Vagina (tissue), 2 donors: Measurements from ENCODE around the gene ITGB3BP. TPM values are rescaled to one million over a fixed set of nuclear protein-coding genes. Genes with fewer than 3 reads are reported as not detected.
A peak's percentile ranks its signal among the peaks of the same experiment; 100 is the strongest.

ENCODE experiments used
- DNase-seq, 2 donors: peaks; one replicate each; pipeline ENCODE4 v3.0.0-alpha.2; 2017; ENCODE audit errors: extremely low spot score in 2 of 2
- H3K27ac ChIP-seq: fragments of 200-600 bp; sonication (generic); one replicate; pipeline ENCODE4 v1.5.1; 2019
- H3K27me3 ChIP-seq: fragments of 200-600 bp; sonication (generic); one replicate; pipeline ENCODE4 v1.5.1; 2019
- H3K36me3 ChIP-seq, 2 donors: fragments of 200-600 bp; sonication (generic); one replicate each; pipeline ENCODE4 v1.5.1; 2017 to 2019
- H3K4me1 ChIP-seq: fragments of 200-600 bp; sonication (generic); one replicate; pipeline ENCODE4 v1.5.1; 2019
- H3K4me3 ChIP-seq, 2 donors: fragments of 200-600 bp; sonication (generic); 1 replicate in 1 of 2; 2 replicates in 1 of 2; pipeline ENCODE4 v1.5.1; 2016 to 2019
- H3K9me3 ChIP-seq: fragments of 200-600 bp; sonication (generic); one replicate; pipeline ENCODE4 v1.5.1; 2019
- POLR2A ChIP-seq, 2 donors: fragments of 450-650 bp; IDR thresholded peaks; one replicate each; pipeline ENCODE4 v1.6.1; 2017; ENCODE audit warnings: antibody characterized with exemption in 2 of 2, mild to moderate bottlenecking in 2 of 2, moderate library complexity in 2 of 2
- POLR2AphosphoS5 ChIP-seq, 2 donors: sonication (generic); formaldehyde crosslinking; IDR thresholded peaks; one replicate each; pipeline ENCODE4 v1.9.0; 2017; ENCODE audit warnings: antibody characterized with exemption in 2 of 2, mild to moderate bottlenecking in 2 of 2, low read depth in 1 of 2; ENCODE audit not compliant: insufficient read depth in 1 of 2
- intact Hi-C: fragments of 100-400 bp; cut with DNase I; formaldehyde crosslinking; loops from one replicate; pipeline ENCODE4 v1.15.1; 2023
- small RNA-seq: library from RNA; depleted of rRNA; stranded (forward); fragments of <200 nt; gene quantifications from one replicate; pipeline ENCODE3, GENCODE V24; 2016
- total RNA-seq: library from RNA; depleted of rRNA; stranded (reverse); fragments of >200 nt; gene quantifications from one replicate; pipeline ENCODE4 v1.2.3, GENCODE V29; 2016
- TF ChIP-seq, protein P1 (sequence below), 3 experiments: fragments of 450-650 bp in 2 of 3; fragments of 200-600 bp in 1 of 3; sonication (generic) in 1 of 3; IDR thresholded peaks; one replicate each; pipeline ENCODE4 v1.5.1; 2017 to 2019; ENCODE audit warnings: antibody characterized with exemption in 3 of 3, mild to moderate bottlenecking in 2 of 3, moderate library complexity in 2 of 3

ITGB3BP gene
- total RNA-seq, 1 donor from 2014 or later, result 11.8 TPM

DNA sequence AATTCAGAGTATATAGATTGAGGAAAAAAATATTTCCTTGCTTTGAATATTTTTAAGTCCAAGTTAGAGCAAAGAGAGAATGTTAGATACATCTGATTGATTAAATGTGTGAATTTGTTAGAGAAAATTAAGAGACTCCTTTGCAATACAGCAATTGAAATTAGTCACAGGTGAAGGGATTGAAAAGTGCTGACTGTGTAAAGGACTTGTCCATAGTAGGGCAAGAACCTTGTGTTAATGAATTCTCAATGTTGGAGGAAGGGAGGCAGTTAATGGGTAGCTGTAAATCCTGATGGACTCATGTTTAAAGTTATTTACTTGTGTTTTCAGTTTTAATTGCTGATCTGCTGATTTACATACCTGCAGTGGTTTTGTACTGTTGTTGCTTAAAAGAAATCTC lies 117.0 kb downstream of the ITGB3BP start:
- DNase-seq, result no peak
- TF ChIP-seq POLR2AphosphoS5 (IDR thresholded peaks at IDR 0.05; ENCODE audit: insufficient read depth in 1 of 2, low read depth in 1 of 2), result no peak
- TF ChIP-seq, protein P1, sequence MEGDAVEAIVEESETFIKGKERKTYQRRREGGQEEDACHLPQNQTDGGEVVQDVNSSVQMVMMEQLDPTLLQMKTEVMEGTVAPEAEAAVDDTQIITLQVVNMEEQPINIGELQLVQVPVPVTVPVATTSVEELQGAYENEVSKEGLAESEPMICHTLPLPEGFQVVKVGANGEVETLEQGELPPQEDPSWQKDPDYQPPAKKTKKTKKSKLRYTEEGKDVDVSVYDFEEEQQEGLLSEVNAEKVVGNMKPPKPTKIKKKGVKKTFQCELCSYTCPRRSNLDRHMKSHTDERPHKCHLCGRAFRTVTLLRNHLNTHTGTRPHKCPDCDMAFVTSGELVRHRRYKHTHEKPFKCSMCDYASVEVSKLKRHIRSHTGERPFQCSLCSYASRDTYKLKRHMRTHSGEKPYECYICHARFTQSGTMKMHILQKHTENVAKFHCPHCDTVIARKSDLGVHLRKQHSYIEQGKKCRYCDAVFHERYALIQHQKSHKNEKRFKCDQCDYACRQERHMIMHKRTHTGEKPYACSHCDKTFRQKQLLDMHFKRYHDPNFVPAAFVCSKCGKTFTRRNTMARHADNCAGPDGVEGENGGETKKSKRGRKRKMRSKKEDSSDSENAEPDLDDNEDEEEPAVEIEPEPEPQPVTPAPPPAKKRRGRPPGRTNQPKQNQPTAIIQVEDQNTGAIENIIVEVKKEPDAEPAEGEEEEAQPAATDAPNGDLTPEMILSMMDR (IDR thresholded peaks at IDR 0.05), result no peak
- no peak overlapping the region for H3K27ac ChIP-seq
- no peaks in the 10 kb centered on the region for H3K36me3 ChIP-seq
- intact Hi-C loops, result no loop called here
- H3K27me3 ChIP-seq, result no peaks in the 10 kb centered on the region
- no peaks in the 10 kb centered on the region for H3K9me3 ChIP-seq
- H3K4me1 ChIP-seq, result no peaks in the 10 kb centered on the region
- H3K4me3 ChIP-seq, result no peak overlapping the region

DNA sequence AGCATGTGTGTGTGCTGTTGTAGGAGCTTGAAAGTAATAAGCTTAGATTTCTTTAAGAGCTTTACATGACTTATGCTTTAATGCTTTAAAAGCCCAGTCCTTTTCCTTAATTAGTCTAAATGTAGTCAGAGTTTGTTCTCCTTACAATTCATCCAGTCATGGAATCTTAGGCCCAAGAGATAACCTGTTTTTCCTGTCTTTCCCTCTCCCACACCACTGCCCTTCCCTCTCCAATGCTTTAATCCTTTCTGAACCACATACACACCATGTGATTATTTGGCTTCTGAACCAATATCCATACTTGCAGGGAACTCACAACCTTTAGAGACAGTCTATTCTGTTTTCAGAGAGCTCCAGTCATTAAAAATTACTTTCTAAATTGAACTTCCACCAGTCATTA lies 118.0 kb downstream of the ITGB3BP start:
- no peaks in the 10 kb centered on the region for H3K9me3 ChIP-seq
- no peaks in the 10 kb centered on the region for H3K4me1 ChIP-seq
- no peak overlapping the region for H3K27ac ChIP-seq
- no peaks in the 10 kb centered on the region for H3K27me3 ChIP-seq
- DNase-seq, result no peak
- intact Hi-C loops, result no loop called here
- H3K4me3 ChIP-seq, result no peak overlapping the region
- no peaks in the 10 kb centered on the region for H3K36me3 ChIP-seq
- TF ChIP-seq POLR2AphosphoS5 (IDR thresholded peaks at IDR 0.05; ENCODE audit: insufficient read depth in 1 of 2, low read depth in 1 of 2) (peak in 1 of 2 donors; percentile 59), POLR2A (IDR thresholded peaks at IDR 0.05) (no peak)
- TF ChIP-seq, protein P1 (IDR thresholded peaks at IDR 0.05), result no peak

DNA sequence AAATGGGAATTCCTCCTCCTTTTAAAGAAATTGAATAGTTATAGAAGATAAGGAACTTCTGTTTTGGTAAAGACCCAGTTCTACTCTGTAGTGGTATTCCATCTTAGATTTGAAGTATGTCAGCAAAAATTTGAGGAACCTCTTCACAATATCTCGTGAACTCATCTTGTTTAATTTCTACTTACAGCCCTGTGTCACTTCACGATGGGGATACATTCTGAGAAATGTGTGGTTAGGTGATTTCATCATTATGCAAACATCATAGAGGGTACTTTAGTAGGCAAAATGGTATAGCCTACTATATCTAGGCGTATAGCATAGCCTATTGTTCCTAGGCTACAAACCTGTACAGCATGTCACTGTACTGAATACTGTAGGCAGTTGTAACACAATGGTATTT lies 119.6 kb downstream of the ITGB3BP start:
- TF ChIP-seq, protein P1 (IDR thresholded peaks at IDR 0.05), result no peak
- no peak for TF ChIP-seq POLR2A (IDR thresholded peaks at IDR 0.05)
- TF ChIP-seq POLR2AphosphoS5 (IDR thresholded peaks at IDR 0.05; ENCODE audit: insufficient read depth in 1 of 2, low read depth in 1 of 2), result no peak
- H3K4me3 ChIP-seq, result no peak overlapping the region
- intact Hi-C loops, result no loop called here

DNA sequence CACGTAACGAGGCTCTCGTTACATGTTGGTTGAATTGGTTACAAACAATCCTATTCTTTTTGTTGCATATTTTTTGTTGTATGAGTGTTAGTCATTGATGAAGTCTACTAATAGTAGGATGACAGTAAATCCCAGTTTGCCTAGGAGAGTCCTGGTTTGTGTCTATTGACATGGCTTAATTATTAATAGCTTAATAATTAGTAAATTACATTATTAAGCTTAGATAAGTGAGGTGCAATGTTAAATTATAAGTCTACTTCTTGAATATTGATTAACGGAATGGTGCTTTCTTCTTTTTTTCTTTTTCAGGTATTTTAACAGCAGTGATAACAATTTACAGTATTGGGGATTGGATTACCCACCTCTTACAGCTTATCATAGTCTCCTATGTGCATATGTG lies 121.1 kb downstream of the ITGB3BP start:
- Histone ChIP-seq H3K27me3 (no peaks in the 10 kb centered on the region), H3K4me1 (no peaks in the 10 kb centered on the region), H3K9me3 (no peaks in the 10 kb centered on the region), H3K36me3 (peaks cover 0 to 18% of the 10 kb centered on the region in 2 donors), H3K4me3 (no peak overlapping the region), H3K27ac (no peak overlapping the region)
- intact Hi-C loops, result no loop called here
- TF ChIP-seq POLR2A (IDR thresholded peaks at IDR 0.05) (no peak), POLR2AphosphoS5 (IDR thresholded peaks at IDR 0.05; ENCODE audit: insufficient read depth in 1 of 2, low read depth in 1 of 2) (no peak)
- TF ChIP-seq, protein P1 (IDR thresholded peaks at IDR 0.05), result no peak
- DNase-seq, result no peak

More for the DNA sequence above, 119.6 kb downstream of the ITGB3BP start:
- Histone ChIP-seq H3K9me3 (no peaks in the 10 kb centered on the region), H3K4me1 (no peaks in the 10 kb centered on the region), H3K27ac (no peak overlapping the region), H3K27me3 (no peaks in the 10 kb centered on the region), H3K36me3 (peaks cover 0 to 9% of the 10 kb centered on the region in 2 donors)
- DNase-seq, result no peak

Small RNA genes within 50 kb of the gene (small RNA-seq; reads per million reads assigned to genes)
- not detected for gene RF02105
- gene RF02106, result not detected
- not detected for gene RF02107
- gene RF02108, result not detected
- gene RF02109, result not detected
- not detected for gene RF02110
- gene RN7SL488P, result not detected
- not detected for gene RNU7-123P

Other genes with a start within 250 kb of the ITGB3BP start
- gene FOXD3, start 200.7 kb downstream of the ITGB3BP start, total RNA-seq, result not detected
- 13.0 TPM for gene ALG6, start 155.6 kb downstream of the ITGB3BP start, total RNA-seq
- 6.9 TPM for gene EFCAB7, start 300 bp upstream of the ITGB3BP start, total RNA-seq
- gene PGM1, start 70.2 kb upstream of the ITGB3BP start, total RNA-seq, result 46.4 TPM